ACC112 (cell line): ENCODE results near the gene CCDC197.
A peak's percentile ranks its signal among the peaks of the same experiment; 100 is the strongest.

ENCODE experiments used
- H2AFZ ChIP-seq: fragments of 200-600 bp; sonication (generic); one replicate; pipeline ENCODE4 v1.6.0; 2017; ENCODE audit warnings: antibody characterized with exemption, low read length; ENCODE audit not compliant: unreplicated experiment
- H3K27ac ChIP-seq: fragments of 200-600 bp; sonication (generic); 2 replicates; pipeline ENCODE4 v1.5.1; 2014; ENCODE audit warnings: low read depth, mild to moderate bottlenecking, antibody characterized with exemption, low read length, moderate library complexity
- H3K27me3 ChIP-seq: fragments of 200-600 bp; sonication (generic); 2 replicates; pipeline ENCODE4 v1.6.1; 2014; ENCODE audit warnings: mild to moderate bottlenecking, antibody characterized with exemption, low read length, moderate library complexity, mixed read lengths; ENCODE audit not compliant: insufficient read depth
- H3K36me3 ChIP-seq: fragments of 200-600 bp; sonication (generic); 2 replicates; pipeline ENCODE4 v1.6.1; 2016; ENCODE audit warnings: mild to moderate bottlenecking, antibody characterized with exemption, low read length, moderate library complexity, mixed read lengths; ENCODE audit not compliant: insufficient read depth
- H3K4me1 ChIP-seq: fragments of 200-600 bp; sonication (generic); one replicate; pipeline ENCODE4 v1.6.1; 2016; ENCODE audit warnings: low read length, mixed read lengths; ENCODE audit not compliant: insufficient read depth, unreplicated experiment, control insufficient read depth
- H3K4me3 ChIP-seq: fragments of 200-600 bp; sonication (generic); 2 replicates; pipeline ENCODE4 v1.5.1; 2014; ENCODE audit warnings: mild to moderate bottlenecking, low read depth, low read length
- H3K79me2 ChIP-seq: fragments of 200-600 bp; sonication (generic); one replicate; pipeline ENCODE4 v1.6.0; 2016; ENCODE audit warnings: low read length; ENCODE audit not compliant: control insufficient read depth, unreplicated experiment, insufficient read depth

The CCDC197 gene

DNA sequence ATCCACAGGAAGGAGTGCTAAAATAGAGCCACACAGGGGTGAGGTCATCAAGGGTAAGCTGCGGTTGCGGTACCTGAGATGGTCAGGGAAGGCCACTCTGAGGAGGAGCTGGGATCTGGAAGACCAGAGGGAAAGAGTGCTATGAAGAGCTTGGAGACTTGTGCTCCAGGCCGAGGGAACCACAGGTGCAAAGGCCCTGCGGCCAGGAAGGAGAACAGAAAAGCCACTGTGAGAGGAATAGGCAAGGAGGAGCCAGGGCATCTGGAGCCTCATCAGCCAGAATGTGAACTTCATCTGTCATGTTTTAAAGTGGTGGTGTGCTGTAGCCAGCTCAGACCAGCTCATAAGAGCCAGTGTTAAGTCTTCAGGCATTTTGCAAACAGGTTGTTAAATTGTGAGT, 5.5 kb upstream of the CCDC197 start:
- H3K36me3 ChIP-seq: no peaks in the 10 kb centered on the region
- no peaks in the 10 kb centered on the region for H3K79me2 ChIP-seq
- no peak overlapping the region for H3K4me3 ChIP-seq
- H3K27me3 ChIP-seq: no peaks in the 10 kb centered on the region
- H2AFZ ChIP-seq: no peak overlapping the region
- H3K27ac ChIP-seq: no peak overlapping the region
- H3K4me1 ChIP-seq: peaks cover 19% of the 10 kb centered on the region

DNA sequence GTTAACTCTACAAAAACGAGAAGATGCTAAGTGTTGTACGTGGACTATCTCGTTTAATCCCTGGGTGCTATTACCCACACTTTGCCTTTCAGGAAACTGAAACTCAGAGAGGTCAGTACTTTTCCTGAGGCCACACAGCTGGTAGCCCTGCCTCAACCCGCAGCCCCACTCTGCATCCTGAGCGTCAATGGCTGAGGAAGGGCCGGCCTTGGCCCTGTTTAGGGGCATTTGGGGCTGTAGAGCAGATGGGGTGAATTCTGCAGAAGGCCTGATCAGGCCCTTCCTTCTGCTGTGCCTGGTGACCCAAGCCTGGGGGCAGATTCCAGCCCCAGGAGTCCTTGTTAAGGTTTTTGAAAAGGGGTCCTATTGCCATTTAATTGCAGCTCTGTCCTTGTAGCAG, 3.7 kb upstream of the CCDC197 start:
- Histone ChIP-seq H3K27ac (no peak overlapping the region), H3K4me1 (peaks cover 19% of the 10 kb centered on the region), H3K4me3 (no peak overlapping the region), H3K79me2 (no peaks in the 10 kb centered on the region), H3K27me3 (no peaks in the 10 kb centered on the region), H3K36me3 (no peaks in the 10 kb centered on the region), H2AFZ (no peak overlapping the region)

DNA sequence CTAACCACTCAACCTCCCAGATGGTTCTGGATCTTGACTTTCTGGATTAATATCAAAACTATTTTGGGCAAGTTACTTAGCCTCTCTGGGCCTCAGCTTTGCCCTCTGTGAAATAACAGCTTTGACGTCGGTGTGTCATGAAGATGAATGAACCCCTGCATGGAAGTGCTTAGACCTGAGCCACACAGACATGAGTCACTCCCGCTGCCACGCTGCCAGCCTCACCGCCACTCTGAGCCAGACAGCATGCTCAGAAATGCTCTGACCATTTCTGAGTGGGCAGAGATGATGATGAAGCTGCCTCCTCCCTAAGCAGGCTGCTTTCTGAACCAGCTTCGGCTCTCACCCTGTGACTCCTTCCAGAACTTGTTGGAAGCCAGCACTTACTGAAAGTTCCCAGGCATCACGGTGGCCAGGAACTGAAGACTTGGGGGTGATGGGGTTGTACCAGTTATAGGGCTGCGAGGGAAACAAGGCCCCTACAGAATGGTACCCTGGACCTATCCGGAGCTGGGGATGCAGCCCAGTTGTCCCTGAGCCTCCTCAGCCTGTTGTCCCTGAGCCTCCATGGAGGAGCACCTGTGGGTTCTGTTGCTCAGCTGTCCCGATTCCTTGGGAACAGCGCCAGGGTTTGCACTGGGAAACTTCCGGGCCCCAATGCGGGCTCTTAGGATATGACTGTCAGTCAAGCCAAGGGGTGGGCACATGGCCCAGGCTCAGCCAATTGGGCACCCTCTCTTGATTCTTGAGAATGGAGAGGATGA, 2.0 kb upstream of the CCDC197 start:
- Histone ChIP-seq H3K27me3 (no peaks in the 10 kb centered on the region), H3K36me3 (no peaks in the 10 kb centered on the region), H3K4me1 (peaks cover 19% of the 10 kb centered on the region), H2AFZ (peak overlapping the region; percentile 39), H3K27ac (peak overlapping the region; percentile 63; the same call in 1 of the 2 replicates), H3K79me2 (no peaks in the 10 kb centered on the region), H3K4me3 (no peak overlapping the region)

GRCh38 chr14:93996130-93996695, 888 bp upstream of the CCDC197 start:
- no peaks in the 10 kb centered on the region for H3K79me2 ChIP-seq
- H3K27ac ChIP-seq: no peak overlapping the region
- no peak overlapping the region for H3K4me3 ChIP-seq
- no peaks in the 10 kb centered on the region for H3K36me3 ChIP-seq
- peaks cover 19% of the 10 kb centered on the region for H3K4me1 ChIP-seq
- H2AFZ ChIP-seq: no peak overlapping the region
- H3K27me3 ChIP-seq: peaks cover 1% of the 10 kb centered on the region; the same call in 1 of the 2 replicates

DNA sequence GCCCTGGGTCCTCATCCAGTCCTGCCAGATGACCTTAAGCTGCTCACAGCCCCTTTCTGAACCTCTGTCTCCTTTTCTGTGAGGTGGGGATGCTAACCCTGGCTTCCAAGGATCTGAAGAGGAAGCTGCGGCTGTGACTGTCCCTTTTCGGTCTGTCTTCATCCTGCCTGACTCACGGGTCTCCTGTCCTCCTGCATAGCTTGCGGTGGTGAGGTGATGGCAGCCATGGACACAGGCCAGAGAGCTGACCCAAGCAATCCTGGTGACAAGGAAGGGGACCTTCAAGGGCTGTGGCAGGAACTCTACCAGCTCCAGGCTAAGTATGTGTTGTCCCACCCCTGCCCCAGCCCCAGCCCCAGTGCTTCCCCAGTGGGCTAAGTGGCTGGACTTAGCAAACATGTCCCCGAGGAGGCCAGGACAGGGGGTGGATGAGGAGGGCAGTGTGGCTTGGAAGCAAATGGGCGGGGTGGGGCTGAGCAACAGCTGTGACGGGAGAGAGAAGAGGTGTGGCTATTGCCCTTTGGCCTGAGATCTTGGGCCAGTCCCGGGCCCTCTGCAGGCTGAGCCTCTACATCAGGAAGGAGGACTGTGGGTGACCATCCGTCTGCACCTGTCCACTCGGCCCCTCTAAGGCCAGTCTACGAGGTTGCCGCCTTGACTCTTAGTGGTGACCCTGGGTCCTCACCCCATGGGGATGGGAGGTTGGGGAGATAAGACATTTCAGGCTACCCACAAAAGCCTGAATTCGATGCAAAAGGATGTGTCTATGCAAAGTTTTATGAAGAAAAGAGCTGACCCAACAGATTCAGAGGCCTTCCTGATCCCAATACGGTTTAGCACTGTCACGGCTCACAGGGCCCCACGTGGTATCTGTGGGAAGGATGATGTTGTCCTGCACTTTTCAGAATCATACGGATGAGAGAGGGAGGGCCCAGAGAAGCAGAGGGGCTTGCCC, 1.1 kb downstream of the CCDC197 start:
- peaks cover 5% of the 10 kb centered on the region; the same call in 1 of the 2 replicates for H3K27me3 ChIP-seq
- H3K4me3 ChIP-seq: no peak overlapping the region
- H3K36me3 ChIP-seq: no peaks in the 10 kb centered on the region
- no peak overlapping the region for H3K27ac ChIP-seq
- peaks cover 19% of the 10 kb centered on the region for H3K4me1 ChIP-seq
- no peak overlapping the region for H2AFZ ChIP-seq
- H3K79me2 ChIP-seq: no peaks in the 10 kb centered on the region

DNA sequence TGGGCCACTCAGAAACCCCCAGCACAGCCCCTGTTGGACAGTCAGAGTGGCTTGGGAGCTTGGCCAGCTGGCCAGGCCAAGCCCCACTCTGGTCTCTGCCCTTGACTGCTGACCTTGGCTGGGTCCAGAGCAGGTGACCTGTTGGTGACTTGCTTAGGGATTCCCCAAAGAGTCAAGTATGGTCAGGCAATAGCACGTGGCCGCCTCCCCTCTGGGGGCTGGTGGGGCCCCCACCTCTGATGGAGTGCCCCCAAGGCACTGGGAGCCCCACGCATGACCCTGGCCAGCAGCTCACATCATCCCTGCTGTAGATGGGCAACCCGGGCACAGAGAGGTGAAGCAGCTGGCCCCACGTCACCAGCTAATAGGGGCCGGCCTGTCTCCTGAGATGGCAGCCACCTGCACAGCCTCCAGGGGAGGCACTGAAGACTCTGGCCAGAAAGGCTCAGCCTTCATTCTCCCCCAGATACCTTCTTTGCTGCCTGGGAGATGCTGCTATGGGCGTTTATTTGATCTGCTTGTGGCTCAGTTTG, 1.8 kb downstream of the CCDC197 start:
- Histone ChIP-seq H3K79me2 (no peaks in the 10 kb centered on the region), H3K4me1 (peaks cover 19% of the 10 kb centered on the region), H3K4me3 (no peak overlapping the region), H2AFZ (no peak overlapping the region), H3K27me3 (peaks cover 5% of the 10 kb centered on the region; the same call in 1 of the 2 replicates), H3K27ac (no peak overlapping the region), H3K36me3 (no peaks in the 10 kb centered on the region)

DNA sequence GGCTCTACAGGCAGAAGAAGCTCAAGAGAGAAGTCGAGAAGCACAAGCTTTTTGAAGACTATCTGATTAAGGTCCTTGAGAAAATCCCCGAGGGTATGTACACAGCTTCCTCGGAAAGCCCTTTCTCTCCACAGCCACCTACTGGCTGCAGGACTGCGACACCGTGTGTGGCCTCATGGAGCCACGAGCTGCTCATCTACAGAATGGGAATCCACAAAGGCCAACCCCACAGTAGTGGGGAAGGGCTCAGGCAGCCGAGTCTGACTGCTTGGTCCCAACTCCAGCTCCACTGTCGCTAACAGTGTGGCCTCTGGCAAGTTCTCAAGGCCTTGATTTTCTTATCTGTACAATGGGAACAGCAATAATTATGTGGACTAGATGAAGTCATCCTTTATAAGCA, 2.5 kb downstream of the CCDC197 start:
- no peaks in the 10 kb centered on the region for H3K36me3 ChIP-seq
- H3K4me3 ChIP-seq: no peak overlapping the region
- H3K27me3 ChIP-seq: peaks cover 5% of the 10 kb centered on the region; the same call in 1 of the 2 replicates
- no peak overlapping the region for H2AFZ ChIP-seq
- H3K4me1 ChIP-seq: peaks cover 15% of the 10 kb centered on the region
- no peaks in the 10 kb centered on the region for H3K79me2 ChIP-seq
- H3K27ac ChIP-seq: no peak overlapping the region

DNA sequence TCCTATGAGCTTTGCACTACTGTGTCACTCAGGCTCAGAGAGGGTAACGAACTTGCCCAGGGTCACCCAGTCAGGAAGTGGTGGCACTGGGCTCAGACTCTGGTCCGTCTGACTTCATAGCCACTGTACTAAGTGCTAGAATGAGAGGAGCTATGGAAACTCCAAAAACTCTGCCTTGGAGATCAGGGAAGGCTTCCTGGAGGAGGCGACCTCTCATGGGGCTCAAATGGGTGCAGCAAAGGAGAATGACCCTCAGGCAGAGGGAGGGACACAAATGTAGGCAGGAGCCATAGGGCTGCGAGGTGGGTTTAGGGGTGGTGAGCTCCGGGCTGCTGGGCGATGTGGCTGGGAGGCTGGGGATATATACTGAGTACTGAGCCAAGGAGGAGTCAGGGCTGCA, 3.2 kb downstream of the CCDC197 start:
- Histone ChIP-seq H3K36me3 (no peaks in the 10 kb centered on the region), H3K27me3 (peaks cover 5% of the 10 kb centered on the region; the same call in 1 of the 2 replicates), H3K4me1 (peaks cover 8% of the 10 kb centered on the region), H3K79me2 (no peaks in the 10 kb centered on the region), H2AFZ (no peak overlapping the region), H3K27ac (no peak overlapping the region), H3K4me3 (no peak overlapping the region)

DNA sequence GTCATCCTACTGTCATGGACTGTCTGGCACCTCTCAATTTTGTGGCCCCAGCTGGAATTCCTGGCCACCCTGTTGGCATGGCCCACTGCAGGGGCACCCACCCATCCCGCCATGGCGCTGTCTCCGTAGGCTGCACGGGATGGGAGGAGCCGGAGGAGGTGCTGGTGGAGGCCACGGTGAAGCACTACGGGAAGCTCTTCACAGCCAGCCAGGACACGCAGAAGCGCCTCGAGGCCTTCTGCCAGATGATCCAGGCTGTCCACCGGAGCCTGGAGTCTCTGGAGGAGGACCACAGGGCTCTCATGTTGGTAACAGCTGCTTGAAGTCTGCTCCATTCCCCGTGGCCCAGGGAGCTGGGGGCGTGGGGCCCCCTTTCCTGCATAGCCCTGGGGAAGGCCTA, 3.9 kb downstream of the CCDC197 start:
- Histone ChIP-seq H3K27me3 (peaks cover 5% of the 10 kb centered on the region; the same call in 1 of the 2 replicates), H3K27ac (no peak overlapping the region), H3K4me1 (peaks cover 7% of the 10 kb centered on the region), H3K79me2 (no peaks in the 10 kb centered on the region), H3K36me3 (no peaks in the 10 kb centered on the region), H3K4me3 (no peak overlapping the region), H2AFZ (no peak overlapping the region)
